EL (cell line): ENCODE results near the gene ADGRL2.
A peak's percentile ranks its signal among the peaks of the same experiment; 100 is the strongest.

Experiments used
- DNase-seq: peaks from one replicate; pipeline ENCODE4 v3.0.0-alpha.2; 2016

ADGRL2 gene

GRCh38 chr1:81920886-81921285, 120.2 kb downstream of the ADGRL2 start:
- DNase-seq = no peak

- no peak for DNase-seq
These were observed 120.6 kb downstream of the ADGRL2 start for GRCh38 chr1:81921344-81921743.

- DNase-seq = no peak
These were observed 121.2 kb downstream of the ADGRL2 start for GRCh38 chr1:81921851-81922462.

- no peak for DNase-seq
These were observed 122.2 kb downstream of the ADGRL2 start for GRCh38 chr1:81922955-81923354.

GRCh38 chr1:81929106-81929505, 128.4 kb downstream of the ADGRL2 start:
- DNase-seq = no peak

- DNase-seq = no peak
These were observed 136.1 kb downstream of the ADGRL2 start for GRCh38 chr1:81936853-81937252.

- no peak for DNase-seq
These were observed 137.2 kb downstream of the ADGRL2 start for GRCh38 chr1:81937791-81938450.

- DNase-seq = no peak
These were observed 147.8 kb downstream of the ADGRL2 start for GRCh38 chr1:81948495-81948894.

- DNase-seq = no peak
These were observed 148.7 kb downstream of the ADGRL2 start for GRCh38 chr1:81949421-81949820.

- DNase-seq = no peak
These were observed 149.3 kb downstream of the ADGRL2 start for GRCh38 chr1:81950037-81950436.

- DNase-seq = peak; percentile 1
These were observed 150.0 kb downstream of the ADGRL2 start for GRCh38 chr1:81950591-81951244.

GRCh38 chr1:81954534-81955020, 153.8 kb downstream of the ADGRL2 start:
- DNase-seq = no peak

GRCh38 chr1:81967951-81968350, 167.2 kb downstream of the ADGRL2 start:
- no peak for DNase-seq

GRCh38 chr1:81970416-81970815, 169.7 kb downstream of the ADGRL2 start:
- DNase-seq = no peak

- DNase-seq = no peak
These were observed 173.6 kb downstream of the ADGRL2 start for GRCh38 chr1:81974222-81974841.

GRCh38 chr1:81974883-81975555, 174.3 kb downstream of the ADGRL2 start:
- DNase-seq = no peak

- no peak for DNase-seq
These were observed 175.8 kb downstream of the ADGRL2 start for GRCh38 chr1:81976539-81976938.

GRCh38 chr1:81978945-81979344, 178.2 kb downstream of the ADGRL2 start:
- no peak for DNase-seq

GRCh38 chr1:81982523-81982922, 181.8 kb downstream of the ADGRL2 start:
- no peak for DNase-seq

- DNase-seq = no peak
These were observed 188.8 kb downstream of the ADGRL2 start for GRCh38 chr1:81989524-81989923.

GRCh38 chr1:81990241-81990640, 189.5 kb downstream of the ADGRL2 start:
- no peak for DNase-seq

- no peak for DNase-seq
These were observed 197.4 kb downstream of the ADGRL2 start for GRCh38 chr1:81998165-81998564.

- no peak for DNase-seq
These were observed 198.6 kb downstream of the ADGRL2 start for GRCh38 chr1:81999364-81999763.
